ENCODE results near the gene AMT.

AMT gene

DNA sequence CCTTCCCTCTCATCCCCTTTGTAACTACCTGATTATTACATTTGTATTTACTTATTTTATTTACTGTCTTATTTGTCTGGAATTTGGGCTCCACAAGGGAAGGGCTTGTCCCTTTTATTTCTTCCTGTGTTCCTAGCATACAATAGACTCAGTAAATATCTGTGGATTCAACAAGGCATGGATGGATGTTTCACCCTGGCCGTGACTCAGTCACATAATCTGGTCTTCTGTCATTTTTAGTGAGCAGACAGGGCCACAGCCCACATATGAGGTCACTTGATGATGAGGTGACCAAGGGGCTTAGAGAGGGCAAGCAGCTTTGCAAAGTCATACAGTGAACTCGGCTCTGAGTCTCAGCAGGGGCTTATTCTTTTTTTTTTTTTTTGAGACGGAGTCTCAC is 39.9 kb upstream of the AMT start:
- TF ChIP-seq, protein P1, sequence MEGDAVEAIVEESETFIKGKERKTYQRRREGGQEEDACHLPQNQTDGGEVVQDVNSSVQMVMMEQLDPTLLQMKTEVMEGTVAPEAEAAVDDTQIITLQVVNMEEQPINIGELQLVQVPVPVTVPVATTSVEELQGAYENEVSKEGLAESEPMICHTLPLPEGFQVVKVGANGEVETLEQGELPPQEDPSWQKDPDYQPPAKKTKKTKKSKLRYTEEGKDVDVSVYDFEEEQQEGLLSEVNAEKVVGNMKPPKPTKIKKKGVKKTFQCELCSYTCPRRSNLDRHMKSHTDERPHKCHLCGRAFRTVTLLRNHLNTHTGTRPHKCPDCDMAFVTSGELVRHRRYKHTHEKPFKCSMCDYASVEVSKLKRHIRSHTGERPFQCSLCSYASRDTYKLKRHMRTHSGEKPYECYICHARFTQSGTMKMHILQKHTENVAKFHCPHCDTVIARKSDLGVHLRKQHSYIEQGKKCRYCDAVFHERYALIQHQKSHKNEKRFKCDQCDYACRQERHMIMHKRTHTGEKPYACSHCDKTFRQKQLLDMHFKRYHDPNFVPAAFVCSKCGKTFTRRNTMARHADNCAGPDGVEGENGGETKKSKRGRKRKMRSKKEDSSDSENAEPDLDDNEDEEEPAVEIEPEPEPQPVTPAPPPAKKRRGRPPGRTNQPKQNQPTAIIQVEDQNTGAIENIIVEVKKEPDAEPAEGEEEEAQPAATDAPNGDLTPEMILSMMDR (IDR thresholded peaks at IDR 0.05; ENCODE audit: extremely low read depth, missing control alignments), result no peak
- no peak for DNase-seq (ENCODE audit: low spot score)

DNA sequence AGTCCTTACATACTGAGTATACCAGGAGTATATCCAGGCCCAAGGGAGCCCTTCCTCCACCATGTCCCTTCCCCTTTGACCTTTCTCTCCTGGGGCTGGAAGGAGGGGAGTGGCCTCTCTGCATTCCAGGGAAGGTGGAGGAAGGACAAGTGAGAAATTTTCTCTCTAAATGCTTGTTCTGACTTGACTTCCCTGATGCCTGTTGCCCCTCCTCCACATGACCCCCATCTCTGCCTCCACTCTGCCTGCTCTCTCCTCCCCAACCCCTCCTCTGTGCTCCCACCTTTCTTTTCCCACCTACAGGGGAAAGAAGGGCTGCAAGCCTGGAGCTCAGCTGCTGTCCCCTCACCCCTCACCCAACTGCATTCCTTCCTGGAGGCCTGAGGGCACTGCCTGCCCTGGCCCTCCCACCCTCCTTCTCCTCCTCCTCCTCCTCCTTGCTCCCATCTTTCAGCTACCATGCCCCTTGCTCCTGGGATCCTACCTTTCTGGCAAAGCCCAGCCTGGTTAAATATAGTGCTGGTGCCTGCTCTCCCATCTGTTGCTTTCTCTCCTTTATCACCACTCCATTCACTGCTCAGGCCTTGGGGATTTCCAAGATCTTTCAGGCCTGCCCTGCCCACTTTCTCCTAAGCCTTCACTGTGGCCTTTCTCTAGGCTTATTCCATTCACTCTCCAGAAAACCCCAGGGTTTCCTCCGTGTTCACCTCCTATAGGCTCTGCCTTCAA is 39.3 kb upstream of the AMT start:
- TF ChIP-seq, protein P1 (IDR thresholded peaks at IDR 0.05; ENCODE audit: extremely low read depth, missing control alignments), result no peak
- peak; percentile 23 for DNase-seq (ENCODE audit: low spot score)

DNA sequence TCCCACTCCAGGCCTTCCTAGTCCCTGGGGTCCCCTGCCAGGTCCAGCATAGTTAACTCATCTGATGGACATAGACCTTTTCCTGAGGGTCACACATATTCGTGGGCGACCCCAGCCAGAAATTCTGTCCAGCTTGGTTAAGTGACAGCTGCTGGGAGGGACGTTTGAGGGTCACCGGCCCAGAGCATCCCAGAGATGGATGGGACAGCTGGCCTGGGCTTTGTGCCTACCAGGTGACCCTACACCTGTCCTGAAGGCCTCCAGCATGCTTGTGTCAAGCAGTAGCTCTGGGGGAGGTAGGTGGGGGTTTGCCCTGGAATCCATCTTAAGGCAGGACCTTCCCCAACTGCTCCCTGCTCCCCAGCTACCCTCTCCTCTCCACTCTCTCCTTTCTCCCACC is 38.7 kb upstream of the AMT start:
- TF ChIP-seq, protein P1 (IDR thresholded peaks at IDR 0.05; ENCODE audit: extremely low read depth, missing control alignments), result no peak
- DNase-seq (ENCODE audit: low spot score), result no peak

DNA sequence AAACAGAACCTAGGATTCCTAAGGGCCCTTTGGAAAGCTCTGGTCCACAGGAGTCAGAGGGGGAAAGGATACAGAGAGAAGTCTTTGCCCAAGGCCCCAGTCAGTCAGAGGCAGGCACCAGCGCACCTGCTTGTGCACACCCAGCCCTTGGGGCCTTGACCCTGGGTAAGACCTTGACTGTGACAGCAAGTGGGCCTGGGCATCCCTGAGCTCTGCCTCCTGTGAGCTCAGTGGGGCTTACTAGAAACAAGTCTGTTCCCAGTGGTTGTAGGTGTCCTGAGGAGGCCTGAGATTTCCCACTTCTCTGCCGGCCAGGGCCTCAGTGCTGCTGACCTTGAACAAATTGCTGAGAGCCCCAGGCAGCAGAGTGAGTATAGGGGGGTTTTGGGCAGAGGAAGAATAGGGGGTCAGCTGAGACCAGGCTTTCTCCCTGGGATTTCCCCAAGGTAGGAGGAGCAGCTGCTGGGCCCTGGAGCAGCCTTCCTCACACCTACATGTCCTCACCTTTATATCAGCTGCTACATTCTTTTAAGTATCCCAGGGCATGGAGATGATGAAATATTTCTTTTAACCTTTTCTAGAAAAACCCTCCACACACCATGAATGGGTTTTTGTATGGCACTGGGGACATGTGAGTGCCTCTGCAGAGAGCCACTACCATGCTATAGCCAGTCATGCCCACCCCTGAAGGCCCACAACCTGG is 38.1 kb upstream of the AMT start:
- TF ChIP-seq, protein P1 (IDR thresholded peaks at IDR 0.05; ENCODE audit: extremely low read depth, missing control alignments), result no peak
- no peak for DNase-seq (ENCODE audit: low spot score)

DNA sequence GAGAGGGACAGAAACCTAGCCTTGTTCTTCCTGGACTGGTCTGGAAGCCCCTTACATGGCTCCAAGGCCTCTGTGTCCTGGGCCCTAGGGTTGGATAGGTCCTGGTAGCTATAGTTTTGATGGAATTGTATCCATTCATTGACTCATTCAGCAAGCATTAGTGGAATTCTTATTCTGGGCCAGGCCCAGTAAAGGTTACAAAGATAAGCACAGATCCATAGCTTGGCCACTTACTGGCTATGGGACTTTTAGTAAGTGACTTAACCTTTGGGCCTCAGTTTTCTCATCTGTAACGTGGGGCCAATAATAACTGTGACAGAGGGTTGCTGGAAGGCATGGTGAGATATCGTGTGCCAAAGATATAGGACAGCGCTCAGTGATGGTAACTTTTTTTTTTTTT is 34.2 kb upstream of the AMT start:
- TF ChIP-seq, protein P1 (IDR thresholded peaks at IDR 0.05; ENCODE audit: extremely low read depth, missing control alignments), result no peak
- DNase-seq (ENCODE audit: low spot score), result no peak

DNA sequence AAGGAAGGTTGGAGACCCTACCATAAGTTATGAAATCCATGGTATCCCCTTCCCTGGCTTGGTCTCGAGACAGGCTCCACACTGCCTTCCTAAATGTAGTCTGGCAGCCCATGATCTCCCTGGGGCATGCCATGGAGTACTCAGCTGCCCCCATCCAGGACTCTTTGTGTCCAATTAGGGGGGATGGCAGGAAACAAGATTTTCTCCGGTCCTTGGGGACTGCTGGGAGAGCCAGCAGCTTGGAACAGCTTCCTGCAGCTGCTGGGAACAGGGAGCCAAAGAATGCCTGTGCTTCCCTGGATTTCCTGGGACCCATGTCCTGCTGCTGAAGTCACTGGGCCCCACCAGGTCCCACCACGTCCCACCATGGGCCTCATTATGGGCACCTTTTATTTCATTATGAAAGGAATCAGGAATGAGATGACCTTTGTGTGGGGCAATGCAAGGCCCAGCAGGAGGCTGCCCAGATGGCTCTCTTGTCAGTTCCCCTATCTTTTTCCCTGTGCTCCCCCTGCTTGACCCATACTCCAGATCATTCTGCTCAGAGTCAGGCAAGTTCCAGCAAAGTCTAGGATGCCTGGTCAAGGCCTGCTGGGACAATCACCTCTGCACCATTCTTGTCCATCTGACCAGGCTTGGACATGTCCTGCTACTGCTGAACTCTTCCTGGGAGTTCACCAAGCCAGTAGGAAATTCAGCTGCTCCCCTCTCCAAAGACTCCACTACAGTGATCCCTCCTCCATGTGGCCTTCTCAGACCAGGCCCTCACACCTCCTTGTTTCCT is 32.8 kb upstream of the AMT start:
- DNase-seq (ENCODE audit: low spot score), result no peak
- TF ChIP-seq, protein P1 (IDR thresholded peaks at IDR 0.05; ENCODE audit: extremely low read depth, missing control alignments), result no peak

DNA sequence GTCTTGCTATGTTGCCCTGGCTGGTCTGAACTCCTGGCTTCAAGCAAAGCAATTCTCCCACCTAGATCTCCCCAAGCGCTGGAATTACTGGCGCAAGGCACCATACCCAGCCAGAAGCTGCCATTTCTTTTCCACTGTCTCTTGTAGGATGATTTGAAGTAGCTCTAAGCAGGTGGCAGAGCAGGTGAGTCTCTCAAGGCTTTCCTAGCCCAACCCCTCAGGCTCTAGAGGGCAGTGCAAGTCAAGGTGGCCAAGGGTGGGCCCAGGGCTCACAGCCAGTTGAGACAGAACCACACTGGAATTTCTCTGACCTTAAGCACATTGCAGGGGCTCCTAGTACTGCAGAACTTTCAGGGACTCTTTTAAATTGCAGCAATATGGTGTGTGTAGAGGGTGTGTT is 32.2 kb upstream of the AMT start:
- TF ChIP-seq, protein P1 (IDR thresholded peaks at IDR 0.05; ENCODE audit: extremely low read depth, missing control alignments), result no peak
- DNase-seq (ENCODE audit: low spot score), result peak; percentile 7

Measured in GM20000 (cell line).